Peyer's patch (tissue), 4 donors: ENCODE results near the gene ZNF207.

Experiments
- POLR2A ChIP-seq, 2 donors: fragments of 450-650 bp; IDR thresholded peaks; one replicate each; pipeline ENCODE4 v1.5.1; 2017; ENCODE audit warnings: antibody characterized with exemption in 2 of 2, mild to moderate bottlenecking in 2 of 2, moderate library complexity in 2 of 2
- TF ChIP-seq, protein P1 (sequence below), 6 experiments: fragments of 450-650 bp in 4 of 6; fragments of 200-600 bp in 2 of 6; sonication (generic) in 1 of 6; IDR thresholded peaks; one replicate each; pipeline ENCODE4 v1.5.1; 2017 to 2019; ENCODE audit warnings: antibody characterized with exemption in 6 of 6, mild to moderate bottlenecking in 3 of 6, moderate library complexity in 1 of 6

DNA sequence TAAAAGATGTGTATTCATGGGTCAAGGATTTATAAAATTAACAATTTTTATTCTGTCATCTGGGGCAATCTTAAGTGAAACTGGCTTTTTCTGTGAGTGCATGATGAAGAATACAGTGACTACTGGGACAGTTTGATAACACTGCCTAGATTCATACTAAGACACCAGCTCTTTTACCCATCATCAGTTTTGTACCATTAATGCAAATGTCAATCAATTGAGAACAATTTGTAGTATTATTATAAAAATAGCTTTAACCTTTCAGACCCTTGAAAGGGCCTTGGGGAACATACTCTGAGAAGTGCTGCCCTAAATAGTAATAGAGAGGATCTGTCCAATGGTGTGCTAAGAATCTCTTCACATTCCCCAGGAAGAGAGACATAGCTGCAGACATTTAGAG lies 49.0 kb downstream of the ZNF207 start:
- TF ChIP-seq, protein P1, sequence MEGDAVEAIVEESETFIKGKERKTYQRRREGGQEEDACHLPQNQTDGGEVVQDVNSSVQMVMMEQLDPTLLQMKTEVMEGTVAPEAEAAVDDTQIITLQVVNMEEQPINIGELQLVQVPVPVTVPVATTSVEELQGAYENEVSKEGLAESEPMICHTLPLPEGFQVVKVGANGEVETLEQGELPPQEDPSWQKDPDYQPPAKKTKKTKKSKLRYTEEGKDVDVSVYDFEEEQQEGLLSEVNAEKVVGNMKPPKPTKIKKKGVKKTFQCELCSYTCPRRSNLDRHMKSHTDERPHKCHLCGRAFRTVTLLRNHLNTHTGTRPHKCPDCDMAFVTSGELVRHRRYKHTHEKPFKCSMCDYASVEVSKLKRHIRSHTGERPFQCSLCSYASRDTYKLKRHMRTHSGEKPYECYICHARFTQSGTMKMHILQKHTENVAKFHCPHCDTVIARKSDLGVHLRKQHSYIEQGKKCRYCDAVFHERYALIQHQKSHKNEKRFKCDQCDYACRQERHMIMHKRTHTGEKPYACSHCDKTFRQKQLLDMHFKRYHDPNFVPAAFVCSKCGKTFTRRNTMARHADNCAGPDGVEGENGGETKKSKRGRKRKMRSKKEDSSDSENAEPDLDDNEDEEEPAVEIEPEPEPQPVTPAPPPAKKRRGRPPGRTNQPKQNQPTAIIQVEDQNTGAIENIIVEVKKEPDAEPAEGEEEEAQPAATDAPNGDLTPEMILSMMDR (IDR thresholded peaks at IDR 0.05) = no peak
- TF ChIP-seq POLR2A (IDR thresholded peaks at IDR 0.05) = no peak
